Heart left ventricle (tissue), 16 donors: ENCODE results near the gene EHD1. TPM values are rescaled to one million over a fixed set of nuclear protein-coding genes. Genes with fewer than 3 reads are reported as not detected.

ENCODE experiments used
- ATAC-seq, 4 donors: fragments of 200-7000 bp; cut with Tn5 transposase; one replicate each; pipeline ENCODE4 v1.9.1; 2020 to 2022; ENCODE audit warnings: moderate library complexity in 4 of 4, mild to moderate bottlenecking in 3 of 4, moderate number of reproducible peaks in 1 of 4
- DNase-seq, 5 donors: peaks; one replicate each; pipeline ENCODE4 v3.0.0-alpha.2; 2020
- H3K27ac ChIP-seq, 12 donors: fragments of 200-600 bp; sonication (generic) in 4 of 12; one replicate each; pipeline versions ENCODE4 v1.5.0 to v1.8.0; 2016 to 2022; ENCODE audit warnings: mild to moderate bottlenecking in 2 of 12
- H3K27me3 ChIP-seq, 9 donors: fragments of 200-600 bp; sonication (generic) in 2 of 9; one replicate each; pipeline versions ENCODE4 v1.5.1 to v1.8.0; 2016 to 2022; ENCODE audit warnings: mild to moderate bottlenecking in 3 of 9
- H3K36me3 ChIP-seq, 9 donors: fragments of 200-600 bp; sonication (generic) in 2 of 9; one replicate each; pipeline versions ENCODE4 v1.5.0 to v1.8.0; 2018 to 2022; ENCODE audit warnings: mild to moderate bottlenecking in 2 of 9
- H3K4me1 ChIP-seq, 12 donors: fragments of 200-600 bp; sonication (generic) in 4 of 12; one replicate each; pipeline versions ENCODE4 v1.5.0 to v1.8.0; 2016 to 2022; ENCODE audit warnings: mild to moderate bottlenecking in 3 of 12
- H3K4me3 ChIP-seq, 12 donors: fragments of 200-600 bp; sonication (generic) in 4 of 12; one replicate each; pipeline versions ENCODE4 v1.5.0 to v1.8.0; 2017 to 2022; ENCODE audit warnings: mild to moderate bottlenecking in 9 of 12, moderate library complexity in 4 of 12
- H3K9me3 ChIP-seq, 12 donors: fragments of 200-600 bp; sonication (generic) in 4 of 12; one replicate each; pipeline versions ENCODE4 v1.5.0 to v1.8.0; 2016 to 2022; ENCODE audit warnings: mild to moderate bottlenecking in 1 of 12
- CTCF ChIP-seq, 12 donors: fragments of 200-600 bp; sonication (generic) in 4 of 12; IDR thresholded peaks; one replicate each; pipeline versions ENCODE4 v1.5.0 to v1.8.0; 2018 to 2022; ENCODE audit warnings: antibody characterized with exemption in 12 of 12, mild to moderate bottlenecking in 5 of 12
- POLR2A ChIP-seq, 2 donors: fragments of 450-650 bp; IDR thresholded peaks; one replicate each; pipeline ENCODE4 v1.6.1; 2017; ENCODE audit warnings: antibody characterized with exemption in 2 of 2, mild to moderate bottlenecking in 2 of 2, moderate library complexity in 2 of 2
- WGBS, 4 donors: extraction: QIAGEN DNeasy Blood & Tissue Kit in 2 of 4; methylation state at CpG; one replicate each; pipeline versions ENCODE4 v1.1.5 to v1.1.7; 2013 to 2018; 5-methylcytosine and 5-hydroxymethylcytosine counted together
- intact Hi-C, 10 donors: fragments of 100-400 bp; cut with DNase I; formaldehyde crosslinking; loops; one replicate each; pipeline versions ENCODE4 v1.11.1 to v1.14.2; 2022
- polyA plus RNA-seq, 2 donors: library from polyadenylated mRNA; stranded (reverse); fragments of 200-250 nt; gene quantifications; one replicate each; pipeline ENCODE4 v1.2.3, GENCODE V29; 2013
- total RNA-seq, 9 donors: library from RNA; depleted of rRNA in 2 of 9; stranded (reverse); fragments of >200 nt in 2 of 9; fragmentation: NEBNext Ultra II Directional in 3 of 9; extraction: Animal tissue kit (Norgen Biotek cat#: 25700) in 3 of 9; gene quantifications; one replicate each; pipeline versions ENCODE4 v1.1.0 to v1.2.4, GENCODE V29; 2016 to 2023
- donor health status: ischemic (EF 13 %, LVEDD 7.1; RV severe dilation, severe dysfunction).
- donor health status: healthy with polysubstance abuse.
- donor health status: DM: no; HTN: yes; CAD: no.
- donor health status: DM: no; HTN: no; CAD: no.
- donor health status: ischemic (EF 25% LVEDD 6.9; RV normal size, moderate dysfunction).
- donor health status: ischemic (EF 25% LVEDD 5.7; RV mildly dilated, moderate dysfunction).
- donor health status: healthy.
- donor health status: DM: yes; HTN: yes; CAD: no.
- donor health status: ischemic (EF 35%, LVEDD 5.7; RV mildly dilated, moderate dysfunction).
- donor health status: nonischemic (EF 11% LVEDD 7.7; RV severe dilation, severe dysfunction).
- donor health status: DM: yes; HTN: yes; CAD: no.
- donor health status: PGD.
- donor health status: ischemic (EF 29% LVEDD 5.4; RV normal size, mild dysfunction).
- donor health status: nonischemic (EF 23%, LVEDD 6.1; RV moderate dilation, normal function).

Gene EHD1
- total and polyA plus RNA-seq, 11 donors: 27.9 to 102 (median 58.0) TPM

- no peak overlapping the region for H3K27ac ChIP-seq
- no peaks in the 10 kb centered on the region for H3K4me1 ChIP-seq
- WGBS, 4 donors: 92 to 94% (median 93%) methylated on average over 32 to 43 of the region's 43 CpGs
- H3K27me3 ChIP-seq: no peaks in the 10 kb centered on the region
- H3K9me3 ChIP-seq: no peaks in the 10 kb centered on the region
- ATAC-seq (no peak), DNase-seq (no peak)
- TF ChIP-seq CTCF (IDR thresholded peaks at IDR 0.05): no peak
- no peak for TF ChIP-seq POLR2A (IDR thresholded peaks at IDR 0.05)
- no peak overlapping the region for H3K4me3 ChIP-seq
- intact Hi-C loops: loop anchor here in 1 of 10 donors (5.0 kb wide), 1 partner anchor 78 kb away; no protein-coding TSS in a partner anchor
- H3K36me3 ChIP-seq: no peaks in the 10 kb centered on the region
Measured at GRCh38 chr11:64829536-64830251, 48.7 kb downstream of the EHD1 start.

DNA sequence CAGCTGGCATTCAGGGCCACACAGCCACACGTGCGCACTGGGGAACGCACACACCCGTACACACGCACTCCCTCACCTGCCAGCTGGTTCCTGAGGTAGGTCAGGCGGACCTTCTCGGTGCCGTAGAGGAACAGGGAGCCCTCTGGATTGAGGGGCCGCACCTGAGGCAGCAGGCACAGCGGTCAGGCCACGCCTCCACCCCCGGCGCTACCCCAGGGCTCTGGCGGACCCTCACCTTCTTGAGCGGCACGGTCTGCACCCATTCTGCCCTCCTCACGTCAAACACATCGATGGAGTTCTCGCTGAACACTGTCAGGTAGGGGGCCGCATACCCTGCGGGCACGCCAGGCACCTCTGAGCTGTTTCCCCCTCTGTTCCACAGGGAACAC is 51.0 kb downstream of the EHD1 start:
- no peak overlapping the region for H3K4me3 ChIP-seq
- no peak for DNase-seq
- no peaks in the 10 kb centered on the region for H3K9me3 ChIP-seq

GRCh38 chr11:64826578-64827450 is 51.6 kb downstream of the EHD1 start:
- TF ChIP-seq CTCF (IDR thresholded peaks at IDR 0.05) (no peak), POLR2A (IDR thresholded peaks at IDR 0.05) (no peak)
- H3K4me1 ChIP-seq: no peaks in the 10 kb centered on the region
- intact Hi-C loops: no loop called here
- no peaks in the 10 kb centered on the region for H3K27me3 ChIP-seq
- ATAC-seq (no peak), DNase-seq (no peak)
- H3K9me3 ChIP-seq: no peaks in the 10 kb centered on the region
- 83 to 93% (median 89%) methylated on average over 50 to 52 of the region's 52 CpGs for WGBS, 4 donors
- H3K27ac ChIP-seq: no peak overlapping the region
- no peaks in the 10 kb centered on the region for H3K36me3 ChIP-seq
- H3K4me3 ChIP-seq: no peak overlapping the region

More for the DNA sequence above, 51.0 kb downstream of the EHD1 start:
- Histone ChIP-seq H3K4me1 (no peaks in the 10 kb centered on the region), H3K36me3 (no peaks in the 10 kb centered on the region), H3K27me3 (no peaks in the 10 kb centered on the region), H3K27ac (no peak overlapping the region)
- intact Hi-C loops: no loop called here
- 89 to 95% (median 93%) methylated on average over 13 to 22 of the region's 22 CpGs for WGBS, 4 donors
- ATAC-seq: no peak
- TF ChIP-seq CTCF (IDR thresholded peaks at IDR 0.05) (no peak), POLR2A (IDR thresholded peaks at IDR 0.05) (no peak)

DNA sequence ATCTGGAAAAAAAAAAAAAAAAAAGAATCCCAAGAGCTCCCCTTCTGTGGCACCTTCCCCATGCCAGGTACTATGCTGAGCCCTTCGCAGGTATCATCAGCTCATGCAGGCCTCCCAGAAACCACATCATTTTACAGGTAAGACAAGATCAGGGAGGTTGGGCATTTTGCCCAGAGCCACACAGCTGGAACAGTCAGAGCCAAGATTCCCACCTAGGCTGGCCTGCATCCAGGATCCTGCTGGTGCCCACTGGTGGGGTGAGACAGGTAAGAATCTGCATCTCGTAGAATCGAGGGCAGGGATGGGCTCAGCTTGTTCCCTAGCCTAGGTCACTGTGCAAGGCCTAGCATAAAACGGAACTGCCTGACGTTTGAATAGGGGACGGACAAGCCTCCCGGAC is 52.4 kb downstream of the EHD1 start:
- no peaks in the 10 kb centered on the region for H3K9me3 ChIP-seq
- 85 to 95% (median 89%) methylated on average over 3 to 7 of the region's 7 CpGs for WGBS, 4 donors
- no peaks in the 10 kb centered on the region for H3K36me3 ChIP-seq
- TF ChIP-seq CTCF (IDR thresholded peaks at IDR 0.05) (no peak), POLR2A (IDR thresholded peaks at IDR 0.05) (no peak)
- no peak overlapping the region for H3K4me3 ChIP-seq
- no peaks in the 10 kb centered on the region for H3K4me1 ChIP-seq
- intact Hi-C loops: no loop called here
- no peaks in the 10 kb centered on the region for H3K27me3 ChIP-seq
- no peak for ATAC-seq
- no peak overlapping the region for H3K27ac ChIP-seq
- no peak for DNase-seq
